Mucosa of rectum (tissue), 2 donors: Measurements from ENCODE around the gene IGF2BP3.

ENCODE experiments used
- H3K27ac ChIP-seq, 2 donors: one replicate each; pipeline ENCODE4 v1.7.0; 2013; ENCODE audit warnings: inconsistent platforms in 2 of 2, low read depth in 2 of 2, low read length in 2 of 2
- H3K27me3 ChIP-seq, 2 donors: one replicate each; pipeline ENCODE4 v1.7.0; 2013; ENCODE audit warnings: low read length in 2 of 2; ENCODE audit not compliant: control insufficient read depth in 2 of 2, insufficient read depth in 2 of 2
- H3K36me3 ChIP-seq, 2 donors: one replicate each; pipeline ENCODE4 v1.7.0; 2013; ENCODE audit warnings: low read length in 2 of 2; ENCODE audit not compliant: control insufficient read depth in 2 of 2, insufficient read depth in 2 of 2
- H3K4me1 ChIP-seq, 2 donors: one replicate each; pipeline ENCODE4 v1.7.0; 2013; ENCODE audit warnings: low read length in 2 of 2, mild to moderate bottlenecking in 1 of 2; ENCODE audit not compliant: control insufficient read depth in 2 of 2, insufficient read depth in 2 of 2
- H3K4me3 ChIP-seq, 2 donors: one replicate each; pipeline ENCODE4 v1.7.0; 2013; ENCODE audit warnings: low read length in 2 of 2
- H3K9ac ChIP-seq, 2 donors: one replicate each; pipeline ENCODE4 v1.7.0; 2013; ENCODE audit warnings: low read length in 2 of 2, low read depth in 1 of 2, mild to moderate bottlenecking in 1 of 2
- H3K9me3 ChIP-seq, 2 donors: one replicate each; pipeline ENCODE4 v1.7.0; 2013; ENCODE audit warnings: low read length in 2 of 2; ENCODE audit not compliant: control insufficient read depth in 2 of 2
- donor health status: healthy.
- donor health status: Normal muscosa, but diverticular disease.

Gene IGF2BP3

DNA sequence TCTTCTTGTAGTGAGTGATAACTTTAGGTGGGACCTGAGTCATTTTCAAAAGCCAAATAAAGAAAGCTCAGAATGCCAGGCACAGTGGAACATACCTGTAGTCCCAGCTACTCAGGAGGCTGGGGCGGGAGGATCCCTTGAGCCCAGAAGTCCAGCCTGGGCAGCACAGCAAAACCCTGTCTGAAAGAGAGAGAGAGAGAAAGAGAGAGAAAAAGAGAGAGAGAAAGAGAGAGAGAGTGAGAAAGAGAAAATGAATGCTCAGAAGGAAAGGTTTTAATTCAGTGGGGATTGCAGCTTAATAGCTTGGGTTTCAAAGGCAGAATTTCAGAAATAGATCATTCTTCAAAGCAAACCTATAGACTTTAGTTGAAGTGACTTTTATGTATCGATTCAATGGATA is 198.0 kb downstream of the IGF2BP3 start:
- Histone ChIP-seq H3K4me1 (no peaks in the 10 kb centered on the region), H3K9me3 (no peaks in the 10 kb centered on the region), H3K27me3 (no peaks in the 10 kb centered on the region), H3K36me3 (no peaks in the 10 kb centered on the region), H3K27ac (no peak overlapping the region), H3K9ac (no peak overlapping the region), H3K4me3 (no peak overlapping the region)

DNA sequence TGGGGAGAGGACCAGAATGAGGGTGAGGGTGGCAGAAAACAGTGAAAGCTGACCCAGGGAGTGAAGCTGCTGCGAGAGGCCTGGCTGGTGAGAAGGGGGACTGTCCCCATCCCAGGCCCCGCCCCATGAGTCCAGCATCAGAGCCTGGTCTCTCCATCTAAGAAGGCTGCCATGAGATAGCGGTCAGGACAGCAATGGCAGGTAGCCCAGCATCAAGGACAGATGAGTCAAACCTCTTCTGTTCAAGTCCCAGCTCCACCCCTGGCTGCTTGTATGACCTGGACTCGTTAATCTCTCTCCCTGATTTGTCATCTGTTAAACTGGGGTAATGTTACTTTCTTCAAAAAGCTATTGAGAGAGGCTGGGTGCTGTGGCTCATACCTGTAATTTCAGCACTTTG is 201.5 kb downstream of the IGF2BP3 start:
- H3K4me3 ChIP-seq, result no peak overlapping the region
- no peaks in the 10 kb centered on the region for H3K36me3 ChIP-seq
- H3K4me1 ChIP-seq, result no peaks in the 10 kb centered on the region
- no peaks in the 10 kb centered on the region for H3K9me3 ChIP-seq
- no peaks in the 10 kb centered on the region for H3K27me3 ChIP-seq
- H3K9ac ChIP-seq, result no peak overlapping the region
- H3K27ac ChIP-seq, result no peak overlapping the region

DNA sequence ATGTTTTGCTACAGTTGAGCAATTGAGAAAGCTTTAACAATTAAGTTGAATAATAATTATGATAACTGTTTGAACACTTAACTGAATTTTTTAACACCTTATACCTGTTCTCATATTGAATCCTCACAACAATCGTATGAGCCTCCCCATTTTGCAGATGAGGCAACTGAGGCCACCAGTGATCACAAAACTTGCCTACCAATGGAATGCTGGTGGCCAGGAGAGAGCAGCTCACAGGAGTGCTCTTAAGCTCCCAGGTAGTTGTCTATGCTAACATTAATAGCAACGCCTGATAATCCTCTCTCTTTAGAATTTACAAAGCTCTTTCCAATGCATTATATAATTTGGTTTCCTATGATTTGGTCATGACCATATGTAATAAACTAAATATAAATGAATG is 202.1 kb downstream of the IGF2BP3 start:
- Histone ChIP-seq H3K27me3 (no peaks in the 10 kb centered on the region), H3K4me3 (no peak overlapping the region), H3K36me3 (no peaks in the 10 kb centered on the region), H3K4me1 (no peaks in the 10 kb centered on the region), H3K9ac (no peak overlapping the region), H3K9me3 (no peaks in the 10 kb centered on the region), H3K27ac (no peak overlapping the region)

DNA sequence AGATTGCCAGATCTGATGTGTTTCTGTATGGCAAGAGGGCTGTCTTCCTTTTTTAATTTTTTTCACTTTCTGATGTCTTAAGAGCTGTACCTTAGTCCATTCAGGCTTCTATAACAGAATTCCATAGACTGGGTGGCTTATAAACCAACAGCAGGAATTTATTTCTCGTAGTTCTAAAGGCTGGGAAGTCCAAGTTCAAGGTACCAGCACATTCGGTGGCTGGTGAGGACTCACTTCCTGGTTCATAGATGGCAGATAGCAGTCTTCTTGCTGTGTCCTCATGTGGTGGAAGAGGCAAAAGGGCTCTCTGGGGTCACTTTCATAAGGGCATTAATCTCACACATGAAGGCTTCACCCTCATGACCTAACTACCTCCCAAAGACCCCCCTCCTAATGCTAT is 202.9 kb downstream of the IGF2BP3 start:
- no peak overlapping the region for H3K4me3 ChIP-seq
- H3K36me3 ChIP-seq, result no peaks in the 10 kb centered on the region
- H3K9ac ChIP-seq, result no peak overlapping the region
- no peaks in the 10 kb centered on the region for H3K4me1 ChIP-seq
- H3K27me3 ChIP-seq, result no peaks in the 10 kb centered on the region
- no peak overlapping the region for H3K27ac ChIP-seq
- H3K9me3 ChIP-seq, result no peaks in the 10 kb centered on the region

DNA sequence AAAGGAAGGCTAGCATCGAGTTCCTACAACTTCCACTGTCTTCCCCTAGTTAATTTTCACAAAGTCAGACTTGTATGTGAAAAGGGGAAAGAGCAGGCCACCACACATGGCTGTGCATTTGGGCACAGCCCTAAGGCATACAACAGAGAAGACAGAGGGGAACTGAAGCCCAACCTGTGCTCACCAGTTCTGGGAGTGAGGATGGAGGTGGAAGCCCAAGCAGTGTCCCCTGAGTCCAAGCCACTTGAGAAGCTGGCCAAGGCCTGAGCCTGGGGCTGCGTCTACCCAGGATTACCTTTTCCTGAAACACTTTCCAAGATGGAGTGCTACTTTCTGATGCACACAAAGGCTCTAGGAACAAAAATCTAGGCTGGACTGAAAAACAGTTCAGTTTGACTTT is 203.4 kb downstream of the IGF2BP3 start:
- H3K27me3 ChIP-seq, result no peaks in the 10 kb centered on the region
- no peaks in the 10 kb centered on the region for H3K9me3 ChIP-seq
- H3K4me1 ChIP-seq, result no peaks in the 10 kb centered on the region
- no peak overlapping the region for H3K27ac ChIP-seq
- H3K4me3 ChIP-seq, result no peak overlapping the region
- H3K9ac ChIP-seq, result no peak overlapping the region
- no peaks in the 10 kb centered on the region for H3K36me3 ChIP-seq

DNA sequence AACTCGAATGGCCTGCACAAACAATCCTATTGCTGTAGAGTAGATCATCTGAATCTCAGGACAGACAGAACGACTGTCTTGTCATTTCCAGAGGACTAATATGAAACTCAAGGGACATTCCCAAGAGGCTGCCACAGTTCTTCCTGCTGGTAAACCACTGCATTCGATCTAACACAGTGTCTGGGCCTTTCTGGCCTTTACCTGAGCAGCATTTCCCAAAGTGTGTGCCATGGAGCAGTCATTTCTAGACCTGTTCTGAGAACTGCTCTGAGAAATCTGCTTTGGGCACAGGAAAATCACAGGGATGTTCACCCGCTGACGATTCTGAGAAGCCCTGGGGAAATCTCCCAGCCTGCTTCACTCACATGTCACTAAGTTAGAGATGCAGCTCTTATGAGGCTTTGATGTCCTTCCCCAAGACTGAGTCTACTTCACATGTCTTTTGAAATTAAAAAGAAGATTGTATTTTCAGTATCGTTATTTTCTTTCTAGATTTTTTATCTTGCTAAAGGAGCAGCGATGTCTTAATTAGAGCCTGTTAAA is 205.3 kb downstream of the IGF2BP3 start:
- no peaks in the 10 kb centered on the region for H3K4me1 ChIP-seq
- no peaks in the 10 kb centered on the region for H3K27me3 ChIP-seq
- H3K27ac ChIP-seq, result no peak overlapping the region
- H3K4me3 ChIP-seq, result no peak overlapping the region
- no peaks in the 10 kb centered on the region for H3K9me3 ChIP-seq
- H3K9ac ChIP-seq, result no peak overlapping the region
- no peaks in the 10 kb centered on the region for H3K36me3 ChIP-seq

DNA sequence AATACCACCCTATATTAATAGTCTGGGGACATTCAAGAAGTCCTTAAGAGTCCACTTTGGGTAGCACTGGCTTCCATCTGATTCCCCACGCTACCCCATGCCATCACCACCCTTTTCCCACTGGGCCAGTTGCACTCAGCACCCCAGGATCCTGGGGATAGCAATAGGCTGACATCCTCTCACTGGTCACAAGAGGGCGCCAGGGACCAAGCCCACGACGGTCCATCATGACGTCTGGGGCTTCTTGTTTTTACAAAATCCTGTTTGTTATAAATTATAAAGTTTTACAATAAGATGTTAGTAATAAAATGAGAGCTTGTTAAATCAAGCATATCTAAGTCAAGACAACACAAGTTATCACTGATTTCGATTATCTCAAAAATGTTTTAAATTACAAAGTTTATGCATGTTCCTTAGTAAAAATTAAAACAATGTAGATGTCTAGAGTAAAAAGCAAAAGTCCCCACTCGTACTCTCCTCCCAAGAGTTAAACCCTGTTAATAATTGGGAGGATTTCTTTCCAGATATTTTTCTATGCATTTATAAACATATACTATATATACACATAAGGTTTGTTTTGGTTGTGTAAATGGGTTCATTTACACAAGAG is 208.3 kb downstream of the IGF2BP3 start:
- Histone ChIP-seq H3K27ac (no peak overlapping the region), H3K4me3 (no peak overlapping the region), H3K36me3 (no peaks in the 10 kb centered on the region), H3K27me3 (no peaks in the 10 kb centered on the region), H3K4me1 (no peaks in the 10 kb centered on the region), H3K9ac (no peak overlapping the region), H3K9me3 (no peaks in the 10 kb centered on the region)

DNA sequence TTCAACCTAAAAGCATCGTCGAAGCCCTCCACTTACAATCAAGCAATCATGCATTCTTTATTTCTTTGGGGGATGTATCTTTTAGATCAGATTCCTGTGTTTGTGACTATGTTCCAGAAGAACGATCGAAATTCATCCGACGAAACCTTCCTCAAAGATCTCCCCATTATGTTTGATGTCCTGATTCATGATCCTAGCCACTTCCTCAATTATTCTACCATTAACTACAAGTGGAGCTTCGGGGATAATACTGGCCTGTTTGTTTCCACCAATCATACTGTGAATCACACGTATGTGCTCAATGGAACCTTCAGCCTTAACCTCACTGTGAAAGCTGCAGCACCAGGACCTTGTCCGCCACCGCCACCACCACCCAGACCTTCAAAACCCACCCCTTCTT is 209.9 kb downstream of the IGF2BP3 start:
- no peaks in the 10 kb centered on the region for H3K27me3 ChIP-seq

More for the DNA sequence above, 209.9 kb downstream of the IGF2BP3 start:
- Histone ChIP-seq H3K4me3 (no peak overlapping the region), H3K9me3 (no peaks in the 10 kb centered on the region), H3K4me1 (no peaks in the 10 kb centered on the region), H3K36me3 (no peaks in the 10 kb centered on the region), H3K9ac (no peak overlapping the region), H3K27ac (no peak overlapping the region)
